Stimulated activated naive CD8-positive, alpha-beta T cell treated with anti-CD3 and anti-CD28 coated beads, Interleukin-15, Interleukin-2, amounts not matched to agents 100 U/mL and 50 U/mL, for 24 hours (primary cell): ENCODE results near the gene ZDHHC8.
"Not testable (repeated sequence)": the region's sequence is repeated elsewhere in the genome, so short reads cannot be mapped to it uniquely, and the experiment has no call there.

Experiments used
- ATAC-seq: fragments of 150-1000 bp; cut with Tn5 transposase; one replicate; pipeline ENCODE4 v1.10.0; 2021
- DNase-seq: peaks from one replicate; pipeline ENCODE4 v3.0.0; 2021

Gene ZDHHC8

DNA sequence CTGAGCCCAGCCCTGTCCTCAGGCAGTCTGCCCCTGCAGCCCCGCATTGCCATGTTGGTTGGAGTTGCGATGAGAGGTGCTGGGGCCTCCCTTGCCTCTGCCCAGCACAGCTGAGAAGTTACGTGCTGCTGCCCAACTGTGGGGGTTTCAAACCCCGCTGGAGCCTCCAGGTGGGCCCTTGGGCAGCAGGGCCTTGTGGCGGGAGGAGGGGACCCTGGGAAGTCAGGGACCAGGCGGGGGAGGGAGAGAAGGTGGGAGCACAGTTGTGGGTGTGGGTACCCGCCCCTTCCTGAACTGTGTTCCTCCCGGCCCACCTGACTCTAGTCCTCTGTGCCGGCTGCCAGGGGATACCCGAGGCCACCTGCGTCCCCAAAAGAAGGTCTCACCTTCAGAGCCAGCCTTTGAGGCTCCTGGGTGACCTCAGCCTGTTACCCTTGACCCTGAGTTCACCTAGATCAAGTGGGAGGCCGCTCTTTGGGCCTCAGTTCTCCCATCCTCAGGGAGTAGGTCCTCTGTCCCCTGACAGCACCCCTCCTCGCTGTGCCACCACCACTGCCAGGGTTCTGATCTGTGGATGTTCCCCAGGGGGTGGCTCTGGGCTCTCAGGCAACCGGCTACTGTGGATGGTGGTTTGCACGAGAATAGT lies 26.9 kb downstream of the ZDHHC8 start:
- no peak for DNase-seq
- no peak for ATAC-seq

DNA sequence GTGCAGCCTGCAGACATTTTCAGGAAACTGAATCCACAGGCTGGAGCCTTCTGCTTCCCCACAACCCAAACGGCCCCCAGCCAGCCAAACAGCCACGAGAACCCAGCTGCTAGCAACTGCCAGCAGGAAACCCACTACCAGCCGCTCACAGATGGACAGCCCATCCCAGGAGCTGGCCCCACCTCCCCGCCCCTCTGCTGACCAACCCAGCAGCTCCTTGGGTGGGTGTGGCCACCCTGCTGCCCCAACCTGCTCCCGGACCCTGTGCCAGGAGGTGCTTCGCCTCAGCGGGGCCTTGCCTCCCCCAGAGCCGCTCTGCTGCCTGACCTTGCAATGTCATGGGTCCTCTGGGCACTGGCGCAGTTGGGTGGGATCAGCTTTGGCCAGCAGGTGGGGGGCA lies 27.5 kb downstream of the ZDHHC8 start:
- DNase-seq, result no peak
- no peak for ATAC-seq

DNA sequence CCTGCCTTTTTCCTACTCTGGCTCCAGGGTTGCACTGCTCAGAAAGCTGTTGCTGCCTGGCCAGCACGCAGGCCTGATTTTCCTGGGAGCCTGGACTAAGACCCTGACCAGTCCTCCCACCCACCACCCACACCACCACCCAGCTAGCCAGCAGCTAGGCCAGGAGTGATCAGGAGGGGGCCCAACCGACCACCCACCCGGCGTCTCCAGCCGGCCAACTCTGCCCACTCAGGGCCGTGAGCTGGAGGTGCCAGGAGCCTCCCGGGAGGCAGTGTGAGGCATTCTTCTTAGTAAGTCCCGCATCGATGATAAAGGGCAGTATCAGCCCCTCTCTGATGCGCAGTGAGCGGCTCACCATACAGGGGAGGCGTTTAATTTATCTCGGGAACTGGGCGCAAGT lies 27.9 kb downstream of the ZDHHC8 start:
- not testable (repeated sequence) for DNase-seq, ATAC-seq

DNA sequence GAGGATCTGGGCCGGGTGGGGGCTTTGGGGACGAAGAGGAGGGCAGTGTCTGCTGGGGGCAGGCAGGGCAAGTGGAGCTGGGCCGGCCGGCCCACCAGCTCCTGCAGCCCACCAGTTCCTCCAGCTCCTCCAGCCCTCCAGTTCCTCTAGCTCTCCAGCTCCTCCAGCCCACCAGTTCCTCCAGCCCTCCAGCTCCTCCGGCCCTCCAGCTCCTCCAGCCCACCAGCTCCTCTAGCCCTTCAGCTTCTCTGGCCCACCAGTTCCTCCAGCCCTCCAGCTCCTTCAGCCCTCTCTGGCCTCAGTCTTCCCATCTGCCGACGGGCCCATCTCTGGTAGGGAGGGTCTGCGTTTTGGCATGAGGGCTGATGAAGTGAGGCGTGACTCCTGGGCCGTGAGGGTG lies 28.4 kb downstream of the ZDHHC8 start:
- ATAC-seq (no peak), DNase-seq (no peak)

DNA sequence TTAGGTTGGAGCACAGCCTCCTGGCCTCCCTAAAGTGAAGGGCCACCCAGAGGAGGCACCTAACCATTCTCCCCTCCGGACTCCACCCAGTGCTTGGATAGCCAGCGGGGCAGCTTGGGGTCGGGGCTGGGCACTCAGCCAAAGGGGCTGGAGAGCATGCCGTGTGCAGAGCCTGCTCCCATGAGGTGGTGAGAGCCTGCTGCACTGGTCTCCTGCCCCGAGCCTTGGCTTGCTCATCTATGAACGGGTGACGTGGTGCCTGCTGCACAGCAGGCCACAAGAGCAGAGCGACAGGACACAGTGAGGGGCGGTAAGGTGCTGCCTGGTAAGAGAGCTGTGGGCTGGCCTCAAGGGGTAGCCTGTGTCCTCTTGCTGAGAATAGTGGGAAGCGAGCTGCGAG lies 33.3 kb downstream of the ZDHHC8 start:
- no peak for ATAC-seq

DNA sequence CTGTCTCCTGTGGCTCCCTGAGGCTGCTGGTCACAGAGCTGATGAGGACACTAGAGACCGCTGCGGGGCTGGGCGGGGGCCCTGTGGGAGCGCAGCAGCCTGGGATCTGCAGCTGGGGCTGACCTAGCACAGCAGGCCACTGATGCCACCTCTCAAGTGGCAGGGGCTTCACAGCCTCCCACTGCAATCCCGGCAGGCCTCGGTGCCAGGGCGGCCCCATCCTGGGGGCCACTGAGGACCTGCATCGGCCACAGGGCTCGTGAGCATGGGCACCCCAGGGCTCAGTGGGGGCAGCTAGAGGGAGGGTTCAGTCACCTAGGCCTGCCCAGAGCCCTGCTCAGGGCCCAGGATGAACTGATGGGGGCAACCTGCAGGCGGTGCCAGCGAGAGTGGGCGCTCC lies 33.8 kb downstream of the ZDHHC8 start:
- DNase-seq (no peak), ATAC-seq (no peak)

More for the DNA sequence above, 33.3 kb downstream of the ZDHHC8 start:
- DNase-seq, result no peak

DNA sequence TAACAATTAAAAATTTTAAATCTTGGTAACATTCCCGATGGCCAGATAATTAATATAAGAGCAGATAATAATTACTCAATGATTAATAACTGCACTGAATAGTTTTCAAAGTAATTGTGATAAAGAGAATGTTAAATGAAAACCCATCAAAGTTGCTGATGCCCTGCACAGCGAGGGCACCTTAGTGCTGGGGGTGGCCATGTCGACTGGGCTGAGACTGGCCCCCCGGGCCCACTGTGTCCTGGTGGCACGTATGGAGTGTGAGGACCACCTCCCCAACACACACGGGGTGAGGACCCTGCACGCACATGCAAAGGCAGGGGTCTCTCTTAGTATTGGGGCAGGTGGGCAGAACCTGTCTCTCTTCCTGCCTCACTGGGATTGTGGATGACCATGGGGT lies 34.3 kb downstream of the ZDHHC8 start:
- DNase-seq (no peak), ATAC-seq (no peak)

DNA sequence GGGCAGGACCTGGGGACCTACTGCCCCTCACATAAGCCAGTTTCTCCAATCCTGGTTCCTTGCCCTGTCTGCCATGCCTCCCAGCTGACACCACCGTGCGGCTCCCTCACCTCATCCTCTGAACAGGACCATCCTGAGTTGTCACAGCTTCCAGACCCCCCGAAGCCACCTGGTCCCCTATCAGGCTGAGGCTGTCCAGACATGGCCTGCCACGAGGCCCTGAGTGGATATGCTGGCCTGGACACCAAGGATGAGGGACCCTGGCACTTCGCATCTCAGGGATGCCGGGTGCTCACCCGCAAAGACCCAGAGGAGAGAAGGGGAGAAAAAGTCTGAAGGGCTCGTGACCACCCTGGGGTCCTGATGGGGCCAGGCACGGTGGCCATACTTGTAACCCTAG lies 35.1 kb downstream of the ZDHHC8 start:
- DNase-seq (no peak), ATAC-seq (no peak)

DNA sequence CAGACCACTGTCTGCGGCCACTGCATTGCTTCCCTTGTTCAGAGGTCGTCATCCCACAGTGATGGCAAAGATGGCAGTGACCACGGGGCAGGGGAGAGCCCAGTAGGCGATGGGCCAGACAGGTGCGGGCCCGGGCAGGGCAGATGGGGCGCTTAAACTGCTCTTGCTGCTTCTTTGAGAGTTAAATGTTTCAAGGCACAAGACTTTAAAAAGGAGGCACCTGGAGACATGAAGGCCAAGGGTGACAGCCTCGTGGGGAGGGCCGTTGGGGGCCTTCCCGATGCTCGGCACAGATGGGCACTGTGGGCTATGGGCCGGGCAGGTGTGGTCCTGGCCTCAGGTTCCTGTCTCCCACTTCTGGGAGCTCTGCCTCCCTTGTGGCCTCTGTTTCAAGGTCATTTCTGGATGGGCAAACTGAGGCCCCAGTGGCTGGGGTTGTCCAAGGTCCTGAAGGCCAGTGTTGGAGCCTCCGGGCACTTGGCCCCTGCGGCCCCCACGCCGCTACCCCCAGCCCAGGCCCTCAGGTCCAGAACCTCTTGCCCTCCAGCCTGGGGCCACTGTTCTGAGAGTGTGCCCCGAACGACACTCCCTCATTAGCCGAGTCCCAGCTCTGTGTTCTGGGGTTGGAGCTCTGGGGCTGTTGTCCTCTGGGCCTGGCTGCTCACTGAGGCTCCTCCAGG lies 36.2 kb downstream of the ZDHHC8 start:
- ATAC-seq (no peak), DNase-seq (no peak)

DNA sequence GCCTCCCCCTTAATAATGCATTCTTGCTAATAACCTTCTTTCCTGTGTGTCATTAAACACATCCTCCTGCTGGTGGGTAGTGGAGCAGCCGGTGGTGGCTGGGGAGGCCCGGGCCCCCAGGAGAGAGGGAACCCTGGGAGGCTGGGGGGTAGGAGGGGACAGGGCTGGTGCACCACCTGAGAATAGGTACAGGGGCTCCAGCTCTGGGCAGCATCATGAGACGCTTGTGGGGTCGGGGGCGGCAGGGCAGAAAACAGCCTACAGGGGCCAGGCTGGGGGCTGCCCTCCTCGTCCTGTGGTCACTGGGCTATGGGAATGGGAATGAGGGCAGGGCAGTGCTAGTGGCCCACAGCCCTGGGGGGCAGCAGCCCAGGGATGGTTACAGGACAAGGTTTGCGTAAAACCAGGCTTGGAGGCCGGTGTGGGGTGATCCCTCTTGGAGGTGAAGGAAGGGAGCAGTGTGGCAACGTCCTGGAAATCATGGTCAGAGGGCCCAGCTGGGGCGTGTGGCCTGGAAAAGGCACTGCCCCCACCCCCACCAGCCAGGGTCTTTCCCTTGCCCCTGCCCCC lies 37.7 kb downstream of the ZDHHC8 start:
- ATAC-seq, result no peak
- DNase-seq, result no peak

DNA sequence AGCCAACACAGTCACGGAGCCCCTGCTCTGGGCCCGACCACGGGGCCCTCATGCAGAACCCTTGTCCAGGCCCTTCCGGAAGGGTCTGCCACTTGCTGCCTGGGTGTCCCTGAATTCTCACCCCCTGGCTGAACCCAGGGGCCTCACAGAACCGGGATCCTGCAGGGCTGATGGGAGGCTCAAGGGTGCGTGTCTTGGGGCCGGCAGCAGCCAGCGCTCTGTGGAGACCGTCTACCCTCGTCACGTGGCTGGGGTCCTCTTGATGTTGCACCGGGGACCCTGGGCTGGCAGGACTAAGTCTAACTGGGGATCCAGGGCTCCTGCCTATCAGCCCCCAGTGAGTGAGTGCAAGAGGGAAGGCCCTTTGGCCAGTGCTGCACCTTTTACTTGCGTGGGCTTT lies 38.6 kb downstream of the ZDHHC8 start:
- ATAC-seq (no peak), DNase-seq (no peak)

DNA sequence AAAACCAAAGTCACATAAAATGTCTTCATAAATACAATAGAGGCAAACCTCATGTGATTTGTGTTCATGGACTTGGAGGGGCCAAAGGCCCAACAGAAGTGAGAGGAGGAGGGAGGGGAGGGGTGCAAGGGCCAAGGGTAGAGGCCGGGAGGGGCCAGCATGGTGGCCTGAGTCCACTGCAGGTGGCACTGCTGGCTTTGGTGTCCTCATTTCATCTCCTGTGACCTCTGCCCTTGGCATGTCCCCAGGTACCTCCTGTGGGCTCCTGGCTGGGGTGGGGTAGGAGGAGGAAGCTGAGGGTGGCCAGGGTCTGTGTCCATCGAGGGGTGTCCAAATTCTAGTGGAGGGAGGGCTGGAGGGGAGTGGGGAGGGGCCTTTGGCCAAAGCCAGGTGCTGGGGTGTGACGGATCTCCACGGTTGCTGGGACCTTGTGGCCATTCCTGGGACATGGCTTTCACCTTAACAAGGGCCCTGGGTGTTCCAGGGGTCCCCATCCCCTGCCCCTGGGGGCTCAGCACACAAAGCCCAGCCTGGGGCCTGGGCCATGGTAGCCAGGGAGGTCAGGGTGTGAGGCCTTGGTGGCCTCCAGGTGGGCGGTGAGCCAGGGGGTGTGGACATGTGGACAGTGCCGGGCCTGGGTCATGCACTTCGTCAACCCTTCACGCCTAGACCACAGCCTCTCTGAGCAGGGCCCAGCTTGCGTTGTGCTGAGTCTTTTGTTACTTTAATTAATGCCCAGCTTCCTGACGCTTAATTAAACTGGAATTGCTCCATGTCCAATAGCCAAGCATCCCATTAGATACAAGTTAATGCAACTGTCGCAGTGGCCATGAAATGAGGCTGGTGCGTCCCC lies 39.9 kb downstream of the ZDHHC8 start:
- DNase-seq (no peak), ATAC-seq (no peak)

DNA sequence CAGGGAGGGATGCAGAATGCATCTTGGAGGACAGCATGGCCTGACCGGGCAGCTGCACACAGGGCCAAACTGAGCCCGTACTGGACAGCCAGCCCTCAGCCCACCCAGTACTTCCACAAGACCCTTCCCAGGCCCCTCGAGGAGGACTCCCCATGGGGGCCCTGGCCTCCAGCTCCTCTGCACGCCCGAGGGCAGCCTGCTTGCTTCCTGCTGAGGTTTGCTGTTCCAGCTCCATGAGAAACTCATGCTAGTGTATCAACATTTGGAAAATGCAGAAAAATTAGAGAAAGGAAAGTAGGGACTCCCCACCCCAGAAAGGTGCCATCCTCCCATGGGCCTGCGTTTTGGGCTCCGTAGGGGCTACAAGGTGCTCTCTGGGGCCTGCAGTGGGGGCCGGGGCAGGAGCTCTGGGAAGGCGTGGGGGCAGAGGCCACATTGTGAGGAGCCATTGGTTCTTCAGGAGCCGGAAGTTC lies 40.6 kb downstream of the ZDHHC8 start:
- DNase-seq, result no peak
- ATAC-seq, result no peak

DNA sequence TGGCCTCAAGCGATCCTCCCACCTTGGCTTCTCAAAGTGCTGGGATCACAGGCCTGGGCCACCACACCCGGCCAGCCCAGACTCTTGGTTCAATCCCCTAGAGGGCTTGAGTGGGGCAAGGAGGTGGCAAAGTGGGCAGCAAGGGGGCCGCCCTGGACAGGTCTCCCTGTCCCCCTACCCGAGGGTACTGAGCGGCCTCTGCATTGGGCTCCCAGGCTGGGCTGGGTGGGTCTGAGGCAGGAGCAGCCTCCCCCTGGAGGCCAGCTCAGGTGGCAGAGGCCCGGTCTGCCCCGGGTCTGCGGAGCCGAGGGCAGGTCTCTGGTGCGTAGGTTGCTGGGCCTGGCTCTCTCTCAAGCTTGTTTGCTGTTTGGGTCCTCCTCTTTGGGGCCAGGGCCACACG lies 41.6 kb downstream of the ZDHHC8 start:
- DNase-seq (no peak), ATAC-seq (no peak)

DNA sequence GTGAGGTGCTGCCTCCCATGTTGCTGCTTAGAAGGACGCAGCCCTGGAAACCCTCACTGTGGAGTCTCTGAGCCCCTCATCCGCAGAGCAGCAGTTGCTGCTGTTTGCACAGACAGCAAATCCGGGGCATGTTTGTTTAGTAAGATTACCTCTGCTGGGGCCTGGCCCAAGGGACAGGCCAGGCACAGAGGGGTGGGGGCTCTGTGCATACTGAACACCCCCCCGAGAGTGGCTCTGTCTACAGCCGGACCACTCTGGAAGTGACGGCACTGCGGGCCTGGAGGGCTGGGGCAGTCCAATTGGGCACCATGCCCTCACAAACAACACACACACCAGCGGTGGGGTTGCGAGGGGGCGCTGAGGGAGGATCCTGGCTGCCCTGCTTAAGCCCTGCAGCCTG lies 42.2 kb downstream of the ZDHHC8 start:
- DNase-seq (no peak), ATAC-seq (no peak)

DNA sequence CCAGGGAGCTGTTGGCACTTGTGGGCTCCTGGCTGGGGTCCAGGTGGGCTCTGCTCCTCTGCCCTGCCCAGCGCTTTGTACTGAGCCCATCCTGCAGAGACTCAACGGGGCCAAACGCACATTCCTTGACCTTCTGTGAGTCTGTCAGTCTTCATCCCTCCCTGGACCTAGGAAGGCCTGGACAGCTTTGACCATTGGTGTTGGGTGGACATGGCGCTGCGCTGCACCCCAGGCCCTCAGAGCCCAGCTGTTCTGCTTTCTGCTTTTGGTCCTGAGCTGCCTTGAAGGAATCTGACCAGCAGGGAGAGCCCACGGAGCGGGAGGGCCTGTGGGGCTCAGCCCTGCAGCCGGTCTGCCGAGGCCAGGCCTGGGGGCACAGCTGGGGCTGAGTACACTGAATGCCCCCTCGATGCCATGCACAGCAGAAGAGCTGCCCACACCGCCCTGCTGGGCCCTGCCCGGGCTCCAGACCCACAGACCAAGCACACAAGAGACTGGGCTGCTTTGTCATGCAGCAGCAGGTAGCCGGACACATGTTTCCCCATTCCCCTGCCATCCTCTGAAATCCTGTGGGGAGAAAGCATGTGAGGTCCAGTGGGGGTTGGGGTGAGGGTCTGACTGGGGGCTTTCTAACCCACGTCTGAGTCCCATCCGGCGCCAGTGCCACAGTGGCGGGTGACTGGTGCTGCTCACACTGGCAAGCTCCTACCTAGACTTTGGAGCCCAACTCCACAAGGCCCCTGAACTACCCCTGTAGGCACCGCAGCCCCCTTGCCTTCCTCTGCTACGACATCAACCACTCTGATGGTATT lies 43.4 kb downstream of the ZDHHC8 start:
- ATAC-seq (no peak), DNase-seq (no peak)

DNA sequence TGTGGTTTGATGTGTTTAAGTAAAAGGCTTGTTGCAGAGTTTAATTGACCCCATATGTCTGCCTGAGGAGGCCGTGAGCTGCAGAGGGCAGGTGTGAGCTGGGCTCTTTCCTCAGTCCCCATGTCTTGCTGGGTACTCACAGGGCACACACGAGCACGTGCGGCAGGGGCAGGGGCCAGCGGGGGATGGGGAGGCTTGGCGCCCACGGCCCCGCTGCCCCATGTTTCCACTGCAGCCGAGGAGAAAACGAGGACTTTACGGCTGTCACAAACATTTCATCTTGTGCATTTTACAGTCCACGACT lies 43.9 kb downstream of the ZDHHC8 start:
- ATAC-seq (no peak), DNase-seq (no peak)

DNA sequence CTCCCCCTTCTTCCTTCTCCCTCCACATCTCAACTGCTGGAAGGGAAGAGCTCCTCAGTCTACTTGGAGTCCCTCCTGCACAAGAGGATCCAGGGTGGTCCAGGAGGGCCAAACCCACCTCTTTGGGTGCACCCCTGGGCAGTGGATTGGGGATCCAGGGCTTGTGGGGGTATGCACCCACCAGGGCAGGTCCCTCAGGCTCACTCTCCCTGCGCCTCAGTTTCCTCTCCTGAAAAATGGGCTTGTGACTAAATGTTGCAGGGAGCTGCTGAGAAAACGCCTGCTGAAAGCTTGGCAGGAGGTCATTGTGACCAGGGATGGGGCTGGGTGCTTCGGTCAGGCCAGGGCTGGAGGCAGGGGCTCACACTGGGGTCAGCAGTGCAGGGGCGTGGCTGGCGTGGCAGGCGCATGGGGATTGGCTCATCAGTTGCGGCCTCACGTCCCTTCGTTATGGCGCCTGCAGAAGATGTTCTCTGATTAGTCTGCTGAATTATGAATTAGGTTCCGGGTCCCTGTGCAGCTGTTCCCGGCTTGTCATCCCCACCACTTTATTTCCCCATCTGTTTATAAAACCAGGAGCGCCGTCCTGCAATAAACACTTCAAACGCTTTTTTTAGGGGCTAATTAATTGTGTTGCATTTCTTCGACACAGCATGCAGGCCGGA lies 44.9 kb downstream of the ZDHHC8 start:
- ATAC-seq, result no peak

DNA sequence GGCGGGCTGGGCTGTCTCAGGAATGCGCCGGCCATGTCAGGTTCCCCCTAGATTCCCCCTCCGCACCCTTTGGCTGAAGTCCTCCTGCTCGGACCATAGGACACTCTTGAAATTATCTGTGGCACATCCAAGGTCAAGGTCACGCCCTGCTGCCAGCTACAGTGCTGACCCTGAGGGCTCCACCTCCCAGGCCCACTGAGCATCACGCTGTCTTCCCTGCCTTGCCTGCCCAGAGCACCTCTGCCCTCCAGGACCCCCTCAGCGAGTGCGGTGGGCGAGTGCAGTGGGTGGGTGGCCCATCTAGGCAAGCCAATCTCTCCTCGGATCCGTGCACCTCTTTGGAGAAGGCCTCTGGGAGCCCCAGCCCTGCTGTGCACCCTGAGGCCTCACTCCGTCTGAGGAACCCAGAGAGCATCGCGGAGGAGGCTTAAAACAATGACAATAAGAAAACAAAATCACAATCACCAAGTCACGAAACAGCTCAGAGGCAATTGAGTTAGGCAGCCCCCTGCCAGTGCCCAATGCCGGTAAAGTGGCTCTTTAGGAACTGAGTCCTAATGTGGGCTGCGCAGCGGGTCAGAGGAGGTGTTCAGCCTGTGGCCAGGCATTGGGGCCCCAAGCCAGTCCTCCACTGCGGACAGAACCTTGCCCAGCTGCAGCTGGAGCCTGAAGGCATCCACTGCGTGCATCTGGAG lies 45.8 kb downstream of the ZDHHC8 start:
- DNase-seq, result no peak
- ATAC-seq, result no peak

More for the DNA sequence above, 44.9 kb downstream of the ZDHHC8 start:
- no peak for DNase-seq

DNA sequence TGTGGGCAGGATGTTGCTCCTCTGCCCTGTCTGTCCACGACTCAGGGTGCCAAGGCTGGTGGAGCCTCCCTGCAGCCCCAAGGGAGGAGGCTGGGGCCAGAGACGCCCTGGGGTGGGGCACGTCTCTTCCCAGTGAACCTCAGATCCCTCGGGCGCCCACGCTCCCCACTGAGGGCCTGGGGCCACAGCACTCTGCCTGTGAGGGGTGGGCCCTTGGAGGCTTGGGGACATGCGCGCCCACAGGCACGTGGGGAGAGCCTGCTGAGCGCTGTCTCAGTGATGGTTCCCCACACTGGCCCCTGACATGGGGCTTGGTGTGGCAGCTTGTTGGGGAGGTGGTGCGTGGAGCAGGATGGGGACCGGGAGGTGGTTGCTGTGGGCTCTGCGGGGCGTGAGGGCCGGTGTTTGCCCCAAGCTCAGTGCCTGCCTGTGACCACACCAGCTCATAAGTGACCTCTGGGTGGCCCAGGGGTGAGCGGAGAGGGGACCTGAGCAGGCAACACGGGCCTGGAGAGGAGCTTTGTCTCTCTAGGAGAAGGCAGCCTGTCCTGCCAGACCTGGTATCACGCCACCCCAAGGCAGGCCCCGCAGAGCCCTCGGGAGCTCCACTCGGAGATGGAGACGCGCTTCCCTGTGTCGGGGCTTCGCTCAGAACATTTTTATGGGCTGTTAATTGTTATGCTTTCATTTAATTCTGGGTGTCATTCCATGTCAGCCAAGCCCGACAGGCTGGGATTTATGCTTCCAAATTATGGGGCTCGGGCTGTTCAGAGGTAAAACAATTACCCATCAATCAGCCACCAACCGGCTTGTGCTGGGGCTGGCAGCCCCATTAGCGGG lies 46.7 kb downstream of the ZDHHC8 start:
- ATAC-seq (no peak), DNase-seq (no peak)
